SK-N-MC (cell line): Measurements from ENCODE around the gene VWA7.

Source experiments
- EZH2 ChIP-seq: fragments of 200-600 bp; sonication (generic); IDR thresholded peaks from one replicate; pipeline ENCODE4 v1.6.1; 2017; ENCODE audit warnings: antibody characterized with exemption
- FOXP2 ChIP-seq: optimal IDR thresholded peaks from 2 replicates; pipeline ENCODE3; 2011; ENCODE audit warnings: mild to moderate bottlenecking, moderate library complexity; ENCODE audit not compliant: insufficient read depth; ENCODE audit errors: extremely low read length, control extremely low read depth
- POLR2AphosphoS5 ChIP-seq: IDR thresholded peaks from 2 replicates; pipeline ENCODE4 v1.6.1; 2012; ENCODE audit warnings: mild to moderate bottlenecking, low read depth, low read length, borderline replicate concordance

DNA sequence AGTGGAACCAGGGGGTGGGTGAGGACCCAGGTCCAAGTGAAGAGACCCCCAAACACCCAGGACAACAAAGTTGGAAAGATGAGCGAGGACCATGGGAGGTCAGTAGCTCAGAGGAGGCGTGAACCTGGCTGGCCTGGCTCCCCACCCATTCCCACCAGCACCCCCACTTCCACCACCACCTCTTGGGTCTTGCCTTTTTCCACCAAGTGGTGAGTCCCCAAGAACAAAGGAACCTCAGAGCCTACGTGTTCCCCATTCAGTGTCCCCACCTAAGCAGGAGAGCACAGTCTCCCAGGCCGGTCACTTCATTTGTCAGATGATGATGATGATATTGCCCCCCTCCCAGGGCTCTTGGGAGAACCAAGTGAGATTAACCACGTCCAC, 531 bp upstream of the VWA7 start:
- TF ChIP-seq POLR2AphosphoS5 = no peak; the same call in 1 of the 2 replicates
- no peak for TF ChIP-seq EZH2
- no peak for TF ChIP-seq FOXP2
